ENCODE measurements around the gene BAZ2B. TPM values are rescaled to one million over a fixed set of nuclear protein-coding genes. Genes with fewer than 3 reads are reported as not detected.
A peak's percentile ranks its signal among the peaks of the same experiment; 100 is the strongest.

BAZ2B gene
- total and polyA plus RNA-seq, 9 of the 15 experiments (the other 6 are each of a cell fraction or from before 2014, with no cell fraction given), result 7.5 to 38.6 (median 19.8) TPM

DNA sequence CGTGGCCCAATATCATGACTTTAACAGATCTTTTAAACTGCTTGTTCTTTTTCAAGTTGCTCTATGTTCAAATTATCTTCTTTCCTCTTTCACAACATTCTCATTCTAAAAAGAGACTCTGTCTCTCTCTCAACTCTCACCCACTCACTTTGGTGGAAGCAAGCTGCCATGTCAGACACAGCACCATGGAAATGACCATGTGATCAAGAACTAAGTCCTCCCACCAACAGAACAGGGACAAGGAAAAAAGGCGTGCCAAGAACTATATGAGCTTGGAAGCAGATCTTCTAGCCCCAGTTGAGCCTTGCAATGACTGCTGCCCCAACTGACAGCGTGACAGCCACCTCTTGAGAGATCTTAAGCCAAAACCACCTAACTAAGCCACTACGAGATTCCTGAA lies 23.9 kb downstream of the BAZ2B start (continued):
- TF ChIP-seq, protein P1, sequence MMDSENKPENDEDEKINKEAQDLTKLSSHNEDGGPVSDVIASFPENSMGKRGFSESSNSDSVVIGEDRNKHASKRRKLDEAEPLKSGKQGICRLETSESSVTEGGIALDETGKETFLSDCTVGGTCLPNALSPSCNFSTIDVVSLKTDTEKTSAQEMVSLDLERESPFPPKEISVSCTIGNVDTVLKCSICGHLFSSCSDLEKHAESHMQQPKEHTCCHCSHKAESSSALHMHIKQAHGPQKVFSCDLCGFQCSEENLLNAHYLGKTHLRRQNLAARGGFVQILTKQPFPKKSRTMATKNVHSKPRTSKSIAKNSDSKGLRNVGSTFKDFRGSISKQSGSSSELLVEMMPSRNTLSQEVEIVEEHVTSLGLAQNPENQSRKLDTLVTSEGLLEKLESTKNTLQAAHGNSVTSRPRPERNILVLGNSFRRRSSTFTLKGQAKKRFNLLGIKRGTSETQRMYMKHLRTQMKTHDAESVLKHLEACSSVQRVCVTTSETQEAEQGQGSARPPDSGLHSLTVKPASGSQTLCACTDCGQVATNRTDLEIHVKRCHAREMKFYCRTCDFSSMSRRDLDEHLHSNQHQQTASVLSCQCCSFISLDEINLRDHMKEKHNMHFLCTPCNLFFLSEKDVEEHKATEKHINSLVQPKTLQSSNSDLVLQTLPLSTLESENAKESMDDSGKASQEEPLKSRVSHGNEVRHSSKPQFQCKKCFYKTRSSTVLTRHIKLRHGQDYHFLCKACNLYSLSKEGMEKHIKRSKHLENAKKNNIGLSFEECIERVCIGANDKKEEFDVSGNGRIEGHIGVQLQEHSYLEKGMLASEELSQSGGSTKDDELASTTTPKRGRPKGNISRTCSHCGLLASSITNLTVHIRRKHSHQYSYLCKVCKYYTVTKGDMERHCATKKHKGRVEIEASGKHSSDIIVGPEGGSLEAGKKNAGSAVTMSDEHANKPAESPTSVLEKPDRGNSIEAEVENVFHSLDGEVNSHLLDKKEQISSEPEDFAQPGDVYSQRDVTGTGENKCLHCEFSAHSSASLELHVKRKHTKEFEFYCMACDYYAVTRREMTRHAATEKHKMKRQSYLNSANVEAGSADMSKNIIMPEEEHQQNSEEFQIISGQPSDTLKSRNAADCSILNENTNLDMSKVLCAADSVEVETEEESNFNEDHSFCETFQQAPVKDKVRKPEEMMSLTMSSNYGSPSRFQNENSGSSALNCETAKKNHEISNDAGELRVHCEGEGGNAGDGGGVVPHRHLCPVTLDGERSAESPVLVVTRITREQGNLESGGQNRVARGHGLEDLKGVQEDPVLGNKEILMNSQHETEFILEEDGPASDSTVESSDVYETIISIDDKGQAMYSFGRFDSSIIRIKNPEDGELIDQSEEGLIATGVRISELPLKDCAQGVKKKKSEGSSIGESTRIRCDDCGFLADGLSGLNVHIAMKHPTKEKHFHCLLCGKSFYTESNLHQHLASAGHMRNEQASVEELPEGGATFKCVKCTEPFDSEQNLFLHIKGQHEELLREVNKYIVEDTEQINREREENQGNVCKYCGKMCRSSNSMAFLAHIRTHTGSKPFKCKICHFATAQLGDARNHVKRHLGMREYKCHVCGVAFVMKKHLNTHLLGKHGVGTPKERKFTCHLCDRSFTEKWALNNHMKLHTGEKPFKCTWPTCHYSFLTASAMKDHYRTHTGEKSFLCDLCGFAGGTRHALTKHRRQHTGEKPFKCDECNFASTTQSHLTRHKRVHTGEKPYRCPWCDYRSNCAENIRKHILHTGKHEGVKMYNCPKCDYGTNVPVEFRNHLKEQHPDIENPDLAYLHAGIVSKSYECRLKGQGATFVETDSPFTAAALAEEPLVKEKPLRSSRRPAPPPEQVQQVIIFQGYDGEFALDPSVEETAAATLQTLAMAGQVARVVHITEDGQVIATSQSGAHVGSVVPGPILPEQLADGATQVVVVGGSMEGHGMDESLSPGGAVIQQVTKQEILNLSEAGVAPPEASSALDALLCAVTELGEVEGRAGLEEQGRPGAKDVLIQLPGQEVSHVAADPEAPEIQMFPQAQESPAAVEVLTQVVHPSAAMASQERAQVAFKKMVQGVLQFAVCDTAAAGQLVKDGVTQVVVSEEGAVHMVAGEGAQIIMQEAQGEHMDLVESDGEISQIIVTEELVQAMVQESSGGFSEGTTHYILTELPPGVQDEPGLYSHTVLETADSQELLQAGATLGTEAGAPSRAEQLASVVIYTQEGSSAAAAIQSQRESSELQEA (IDR thresholded peaks at IDR 0.05; ENCODE audit: low read depth), result no peak
- TF ChIP-seq HIVEP1 (CRISPR knock-in tag; IDR thresholded peaks at IDR 0.05), result no peak
- no peak for TF ChIP-seq ARID2 (IDR thresholded peaks at IDR 0.05)
- TF ChIP-seq STAG1 (CRISPR knock-in tag; IDR thresholded peaks at IDR 0.05; ENCODE audit: borderline replicate concordance), result no peak
- no peak for TF ChIP-seq THRA (IDR thresholded peaks at IDR 0.05)
- no peak for TF ChIP-seq TFAP4 (CRISPR knock-in tag; IDR thresholded peaks at IDR 0.05; ENCODE audit: borderline replicate concordance)
- TF ChIP-seq, protein P2, sequence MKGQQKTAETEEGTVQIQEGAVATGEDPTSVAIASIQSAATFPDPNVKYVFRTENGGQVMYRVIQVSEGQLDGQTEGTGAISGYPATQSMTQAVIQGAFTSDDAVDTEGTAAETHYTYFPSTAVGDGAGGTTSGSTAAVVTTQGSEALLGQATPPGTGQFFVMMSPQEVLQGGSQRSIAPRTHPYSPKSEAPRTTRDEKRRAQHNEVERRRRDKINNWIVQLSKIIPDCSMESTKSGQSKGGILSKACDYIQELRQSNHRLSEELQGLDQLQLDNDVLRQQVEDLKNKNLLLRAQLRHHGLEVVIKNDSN (CRISPR knock-in tag; IDR thresholded peaks at IDR 0.05), result peak; percentile 39; the same call in 1 of the 2 replicates
- TF ChIP-seq IFI16 (CRISPR knock-in tag; IDR thresholded peaks at IDR 0.05), result no peak
- no peak for TF ChIP-seq ZC3H11A (IDR thresholded peaks at IDR 0.05; ENCODE audit: low read depth, low read length)

Data from K562 (cell line).